OCI-LY3 (cell line): ENCODE measurements around the gene FAM107B.

Source experiments
- CTCF ChIP-seq: fragments of 200-600, 300-600 bp; sonication (generic); IDR thresholded peaks from 2 replicates; pipeline ENCODE4 v1.5.1; 2014; ENCODE audit warnings: antibody characterized with exemption, low read length, low read depth
- EZH2phosphoT487 ChIP-seq: fragments of 200-600 bp; shearing (Covaris generic); IDR thresholded peaks from 2 replicates; pipeline ENCODE4 v1.6.1; 2018; ENCODE audit warnings: antibody characterized with exemption, mixed run types, low read depth

- TF ChIP-seq CTCF, result no peak
- no peak for TF ChIP-seq EZH2phosphoT487
Measured at GRCh38 chr10:14581553-14582321, 193.0 kb downstream of the FAM107B start.
